Endothelial cell (in vitro differentiated cells): ENCODE measurements around the gene NFX1. TPM values are rescaled to one million over a fixed set of nuclear protein-coding genes. Genes with fewer than 3 reads are reported as not detected.

ENCODE experiments used
- DNase-seq: peaks from one replicate; pipeline ENCODE4 v3.0.0; 2021; ENCODE audit warnings: low spot score
- H3K27ac Mint-ChIP-seq: one replicate; pipeline ENCODE4 v1.8.0; 2021; ENCODE audit warnings: mixed read lengths, inconsistent platforms; ENCODE audit not compliant: unreplicated experiment
- H3K27me3 Mint-ChIP-seq: one replicate; pipeline ENCODE4 v1.8.0; 2021; ENCODE audit warnings: mild to moderate bottlenecking, moderate library complexity, mixed read lengths, inconsistent platforms; ENCODE audit not compliant: unreplicated experiment
- H3K36me3 Mint-ChIP-seq: one replicate; pipeline ENCODE4 v1.8.0; 2021; ENCODE audit warnings: mild to moderate bottlenecking, low read depth, mixed read lengths, inconsistent platforms; ENCODE audit not compliant: unreplicated experiment
- H3K4me1 Mint-ChIP-seq: one replicate; pipeline ENCODE4 v1.8.0; 2021; ENCODE audit warnings: mild to moderate bottlenecking, mixed read lengths, inconsistent platforms; ENCODE audit not compliant: unreplicated experiment
- H3K4me3 Mint-ChIP-seq: one replicate; pipeline ENCODE4 v1.8.0; 2021; ENCODE audit warnings: mild to moderate bottlenecking, mixed read lengths, inconsistent platforms; ENCODE audit not compliant: unreplicated experiment
- H3K9me3 Mint-ChIP-seq: one replicate; pipeline ENCODE4 v1.8.0; 2021; ENCODE audit warnings: mixed read lengths, inconsistent platforms; ENCODE audit not compliant: unreplicated experiment
- total RNA-seq: library from RNA; stranded (reverse); fragmentation: NEBNext Ultra II Directional; extraction: Animal tissue kit (Norgen Biotek cat#: 25700); gene quantifications from one replicate; pipeline ENCODE4 v1.2.1, GENCODE V29; 2021; ENCODE audit not compliant: unreplicated experiment
- TF ChIP-seq, protein P1 (sequence below): fragments of 200-600 bp; sonication (generic); IDR thresholded peaks from one replicate; pipeline ENCODE4 v1.5.0; 2021; ENCODE audit warnings: antibody characterized with exemption; ENCODE audit not compliant: unreplicated experiment

Gene NFX1
- total RNA-seq, 1 donor from 2014 or later = 33.5 TPM

DNA sequence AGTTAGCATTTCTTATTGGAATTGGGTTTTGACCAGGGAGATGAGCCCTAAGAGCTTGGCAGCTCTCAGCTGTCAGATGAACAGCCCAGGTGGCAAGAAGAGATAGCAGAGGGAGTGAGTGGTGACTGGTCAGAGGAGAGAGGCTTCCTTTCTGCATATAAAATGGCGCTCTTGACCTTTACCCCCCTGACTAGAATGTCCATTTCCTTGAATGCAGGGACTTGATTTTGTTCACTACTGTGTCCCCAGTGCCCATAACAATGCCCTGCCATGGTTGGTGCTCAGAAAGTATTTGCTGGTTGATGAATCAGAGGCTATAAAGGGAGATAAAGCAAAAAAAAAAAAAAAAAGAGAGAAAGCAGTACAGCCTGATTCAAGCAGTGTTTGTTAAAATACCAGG, 18.3 kb upstream of the NFX1 start:
- no peak overlapping the region for H3K27ac Mint-ChIP-seq
- TF ChIP-seq, protein P1, sequence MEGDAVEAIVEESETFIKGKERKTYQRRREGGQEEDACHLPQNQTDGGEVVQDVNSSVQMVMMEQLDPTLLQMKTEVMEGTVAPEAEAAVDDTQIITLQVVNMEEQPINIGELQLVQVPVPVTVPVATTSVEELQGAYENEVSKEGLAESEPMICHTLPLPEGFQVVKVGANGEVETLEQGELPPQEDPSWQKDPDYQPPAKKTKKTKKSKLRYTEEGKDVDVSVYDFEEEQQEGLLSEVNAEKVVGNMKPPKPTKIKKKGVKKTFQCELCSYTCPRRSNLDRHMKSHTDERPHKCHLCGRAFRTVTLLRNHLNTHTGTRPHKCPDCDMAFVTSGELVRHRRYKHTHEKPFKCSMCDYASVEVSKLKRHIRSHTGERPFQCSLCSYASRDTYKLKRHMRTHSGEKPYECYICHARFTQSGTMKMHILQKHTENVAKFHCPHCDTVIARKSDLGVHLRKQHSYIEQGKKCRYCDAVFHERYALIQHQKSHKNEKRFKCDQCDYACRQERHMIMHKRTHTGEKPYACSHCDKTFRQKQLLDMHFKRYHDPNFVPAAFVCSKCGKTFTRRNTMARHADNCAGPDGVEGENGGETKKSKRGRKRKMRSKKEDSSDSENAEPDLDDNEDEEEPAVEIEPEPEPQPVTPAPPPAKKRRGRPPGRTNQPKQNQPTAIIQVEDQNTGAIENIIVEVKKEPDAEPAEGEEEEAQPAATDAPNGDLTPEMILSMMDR = no peak
- no peak for DNase-seq
- H3K36me3 Mint-ChIP-seq = peaks cover 38% of the 10 kb centered on the region
- no peak overlapping the region for H3K4me3 Mint-ChIP-seq
- no peaks in the 10 kb centered on the region for H3K9me3 Mint-ChIP-seq
- H3K27me3 Mint-ChIP-seq = no peaks in the 10 kb centered on the region
- H3K4me1 Mint-ChIP-seq = peaks cover 5% of the 10 kb centered on the region

DNA sequence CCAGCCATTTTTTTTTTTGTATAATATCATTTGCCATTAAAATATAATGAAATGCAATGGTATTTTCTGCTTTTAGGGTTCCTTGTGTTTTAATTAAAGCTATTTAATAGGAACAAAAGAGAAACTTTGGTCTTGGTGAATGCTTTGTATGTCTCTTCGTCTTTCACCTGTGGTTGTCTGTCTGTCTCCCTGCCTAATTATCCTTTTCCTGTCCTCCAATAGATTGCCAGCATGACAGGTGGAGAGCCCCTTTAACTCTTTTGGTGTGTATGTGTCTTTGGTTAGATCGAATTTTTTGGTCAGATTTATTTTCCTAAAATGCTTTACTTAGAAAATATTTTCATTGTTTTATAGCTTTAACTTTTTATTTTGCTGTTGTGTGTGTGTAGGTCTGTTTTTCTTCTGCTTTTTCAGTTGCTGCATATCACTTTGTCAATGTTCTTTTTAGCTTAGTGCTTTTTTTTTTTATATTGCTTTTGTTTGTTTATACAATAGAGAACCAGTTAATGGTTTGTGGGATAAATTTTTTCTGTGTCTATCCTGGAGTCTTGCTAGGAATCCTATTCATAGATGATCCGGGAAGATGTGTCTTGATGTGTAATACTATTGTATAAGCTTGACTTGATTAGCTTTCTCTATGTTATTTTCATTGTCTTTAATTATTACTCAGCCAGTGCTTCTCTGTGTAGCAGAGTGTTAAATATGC, 16.9 kb upstream of the NFX1 start:
- Mint-ChIP-seq H3K27ac (no peak overlapping the region), H3K4me3 (peak overlapping the region; percentile 6), H3K4me1 (no peaks in the 10 kb centered on the region), H3K27me3 (no peaks in the 10 kb centered on the region), H3K36me3 (peaks cover 42% of the 10 kb centered on the region), H3K9me3 (no peaks in the 10 kb centered on the region)
- TF ChIP-seq, protein P1 = no peak
- DNase-seq = no peak

DNA sequence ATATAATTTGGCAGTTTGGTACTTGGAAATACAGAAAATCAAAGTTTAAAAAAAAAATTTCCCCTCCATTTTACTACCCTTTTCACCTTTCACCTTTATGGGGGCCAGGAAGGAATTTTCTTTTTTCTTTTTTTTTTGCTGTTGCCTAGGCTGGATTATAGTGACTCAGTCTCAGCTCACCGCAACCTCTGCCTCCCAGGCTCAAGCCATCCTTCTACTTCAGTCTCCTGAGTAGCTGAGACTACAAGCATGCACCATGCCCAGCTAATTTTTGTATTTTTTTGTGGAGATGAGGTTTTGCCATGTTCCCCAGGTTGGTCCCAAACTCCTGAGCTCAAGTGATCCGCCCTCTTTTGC, 16.4 kb upstream of the NFX1 start:
- H3K4me3 Mint-ChIP-seq = no peak overlapping the region
- peaks cover 40% of the 10 kb centered on the region for H3K36me3 Mint-ChIP-seq
- no peak for DNase-seq
- no peaks in the 10 kb centered on the region for H3K27me3 Mint-ChIP-seq
- TF ChIP-seq, protein P1 = no peak
- H3K27ac Mint-ChIP-seq = no peak overlapping the region
- no peaks in the 10 kb centered on the region for H3K9me3 Mint-ChIP-seq
- H3K4me1 Mint-ChIP-seq = no peaks in the 10 kb centered on the region

DNA sequence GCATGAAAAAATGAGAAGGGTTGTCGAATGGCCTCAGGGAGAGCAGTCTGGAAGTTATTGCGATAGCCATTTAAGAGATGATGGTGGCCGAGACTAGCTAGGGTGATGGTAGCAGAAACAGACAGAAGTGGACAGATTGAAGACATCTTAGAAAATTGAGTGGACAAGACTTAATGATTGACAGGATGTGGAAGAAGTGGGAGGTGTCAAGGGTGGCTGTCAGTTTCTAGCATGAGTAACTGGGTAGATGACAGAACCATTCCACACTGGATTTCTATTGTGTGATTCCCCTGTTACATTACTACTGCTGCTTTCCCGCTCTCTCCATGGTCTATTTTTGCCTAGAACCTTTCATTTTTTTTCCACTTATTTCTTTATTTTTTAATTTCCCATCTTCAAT, 12.8 kb upstream of the NFX1 start:
- Mint-ChIP-seq H3K9me3 (no peaks in the 10 kb centered on the region), H3K27ac (peak overlapping the region; percentile 25), H3K4me3 (no peak overlapping the region), H3K27me3 (no peaks in the 10 kb centered on the region), H3K4me1 (no peaks in the 10 kb centered on the region), H3K36me3 (peaks cover 43% of the 10 kb centered on the region)
- TF ChIP-seq, protein P1 = no peak
- DNase-seq = no peak

DNA sequence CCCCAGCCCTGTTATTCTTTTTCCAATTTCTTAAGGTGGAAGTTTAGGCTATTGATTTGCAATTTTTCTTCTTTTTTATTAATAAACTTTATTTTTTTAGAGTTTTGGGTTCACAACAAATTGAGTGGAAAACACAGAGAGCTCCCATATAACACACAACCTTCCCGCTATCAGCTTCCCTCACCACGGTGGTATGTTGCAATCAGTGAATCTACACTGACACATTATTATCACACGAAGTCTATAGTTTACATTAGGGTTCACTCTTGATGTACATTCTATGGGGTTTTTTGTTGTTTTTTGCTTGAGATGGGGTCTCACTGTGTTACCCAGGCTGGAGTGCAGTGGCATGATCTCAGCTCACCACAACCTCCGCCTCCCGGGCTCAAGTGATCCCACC, 4.8 kb upstream of the NFX1 start:
- Mint-ChIP-seq H3K27me3 (peaks cover 3% of the 10 kb centered on the region), H3K36me3 (peaks cover 18% of the 10 kb centered on the region), H3K4me3 (no peak overlapping the region), H3K9me3 (no peaks in the 10 kb centered on the region), H3K27ac (no peak overlapping the region), H3K4me1 (peaks cover 3% of the 10 kb centered on the region)
- DNase-seq = no peak
- TF ChIP-seq, protein P1 = no peak
